Subcutaneous abdominal adipose tissue (tissue), 5 donors: ENCODE measurements around the gene PTPRA.
"Not testable (repeated sequence)": the region's sequence is repeated elsewhere in the genome, so short reads cannot be mapped to it uniquely, and the experiment has no call there.

Experiments used
- H3K27ac ChIP-seq: one replicate; pipeline ENCODE4 v1.7.0; 2013; ENCODE audit warnings: low read depth, mild to moderate bottlenecking, inconsistent platforms, low read length, moderate library complexity
- H3K27me3 ChIP-seq, 5 donors: one replicate each; pipeline ENCODE4 v1.7.0; 2013; ENCODE audit warnings: low read length in 5 of 5, inconsistent platforms in 1 of 5; ENCODE audit not compliant: control insufficient read depth in 5 of 5, insufficient read depth in 4 of 5
- H3K36me3 ChIP-seq, 5 donors: one replicate each; pipeline ENCODE4 v1.7.0; 2013; ENCODE audit warnings: low read length in 5 of 5; ENCODE audit not compliant: control insufficient read depth in 5 of 5, insufficient read depth in 5 of 5
- H3K4me1 ChIP-seq, 5 donors: one replicate each; pipeline ENCODE4 v1.7.0; 2013; ENCODE audit warnings: low read length in 5 of 5, mild to moderate bottlenecking in 3 of 5, moderate library complexity in 1 of 5; ENCODE audit not compliant: control insufficient read depth in 5 of 5, insufficient read depth in 5 of 5
- H3K4me3 ChIP-seq, 5 donors: one replicate each; pipeline ENCODE4 v1.7.0; 2013; ENCODE audit warnings: low read length in 5 of 5, low read depth in 1 of 5
- H3K9ac ChIP-seq, 5 donors: one replicate each; pipeline ENCODE4 v1.7.0; 2013; ENCODE audit warnings: low read length in 5 of 5, mild to moderate bottlenecking in 4 of 5, moderate library complexity in 3 of 5
- H3K9me3 ChIP-seq, 5 donors: one replicate each; pipeline ENCODE4 v1.7.0; 2013; ENCODE audit warnings: low read length in 5 of 5; ENCODE audit not compliant: control insufficient read depth in 5 of 5
- donor health status: healthy.
- donor health status: healthy.
- donor health status: healthy.
- donor health status: healthy.
- donor health status: healthy.

PTPRA gene, protein sequence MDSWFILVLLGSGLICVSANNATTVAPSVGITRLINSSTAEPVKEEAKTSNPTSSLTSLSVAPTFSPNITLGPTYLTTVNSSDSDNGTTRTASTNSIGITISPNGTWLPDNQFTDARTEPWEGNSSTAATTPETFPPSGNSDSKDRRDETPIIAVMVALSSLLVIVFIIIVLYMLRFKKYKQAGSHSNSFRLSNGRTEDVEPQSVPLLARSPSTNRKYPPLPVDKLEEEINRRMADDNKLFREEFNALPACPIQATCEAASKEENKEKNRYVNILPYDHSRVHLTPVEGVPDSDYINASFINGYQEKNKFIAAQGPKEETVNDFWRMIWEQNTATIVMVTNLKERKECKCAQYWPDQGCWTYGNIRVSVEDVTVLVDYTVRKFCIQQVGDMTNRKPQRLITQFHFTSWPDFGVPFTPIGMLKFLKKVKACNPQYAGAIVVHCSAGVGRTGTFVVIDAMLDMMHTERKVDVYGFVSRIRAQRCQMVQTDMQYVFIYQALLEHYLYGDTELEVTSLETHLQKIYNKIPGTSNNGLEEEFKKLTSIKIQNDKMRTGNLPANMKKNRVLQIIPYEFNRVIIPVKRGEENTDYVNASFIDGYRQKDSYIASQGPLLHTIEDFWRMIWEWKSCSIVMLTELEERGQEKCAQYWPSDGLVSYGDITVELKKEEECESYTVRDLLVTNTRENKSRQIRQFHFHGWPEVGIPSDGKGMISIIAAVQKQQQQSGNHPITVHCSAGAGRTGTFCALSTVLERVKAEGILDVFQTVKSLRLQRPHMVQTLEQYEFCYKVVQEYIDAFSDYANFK

DNA sequence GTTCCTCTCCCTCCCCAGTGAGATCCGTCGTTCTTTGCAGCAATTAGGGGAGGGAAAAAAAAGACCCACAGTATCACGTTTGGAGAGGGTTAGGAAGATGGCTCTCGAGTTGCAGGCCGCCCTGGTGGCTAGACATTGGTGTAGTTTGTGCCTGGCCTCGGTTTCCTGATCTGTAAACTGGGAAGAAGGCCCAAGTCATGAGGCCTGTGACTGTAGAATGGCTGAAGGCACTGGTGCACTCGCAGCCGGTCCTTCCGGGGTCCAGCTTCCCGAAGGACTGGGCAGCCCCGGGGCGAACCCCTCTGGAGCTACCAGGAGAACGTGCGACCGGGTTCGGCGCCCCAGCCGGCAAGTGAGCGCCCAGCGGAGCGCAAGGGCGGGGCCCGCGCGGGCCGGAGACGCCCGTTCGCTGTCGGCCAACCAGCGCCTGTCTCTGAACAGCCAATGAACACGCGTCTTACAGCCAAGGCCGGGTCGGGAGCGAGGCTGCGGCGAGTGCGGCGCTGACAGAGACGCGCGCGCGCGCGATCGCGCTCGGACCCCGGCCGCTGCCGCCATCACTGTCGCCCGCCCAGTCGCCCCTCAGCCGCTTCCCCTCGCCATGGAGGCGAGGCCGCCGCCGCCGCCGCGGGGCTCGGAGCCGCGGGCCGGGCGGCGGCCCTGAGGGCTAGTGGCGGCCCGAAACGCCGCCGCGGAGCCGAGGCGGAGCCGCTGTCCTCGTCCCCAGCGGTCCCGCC is at the start of gene PTPRA:
Gene PTPRA, plus strand, starts transcription at position 472 of the 737 bp plus-strand sequence. CDS start 90,797 bp downstream, outside the sequence.
- peak within 1 kb of the TSS; percentile 82 to 91 (median 87) for H3K4me3 ChIP-seq
- no peaks in the 10 kb centered on the region for H3K36me3 ChIP-seq
- H3K4me1 ChIP-seq, result peaks cover 6 to 57% (median 51%) of the 10 kb centered on the region in 5 donors
- no peaks in the 10 kb centered on the region for H3K27me3 ChIP-seq
- peak within 1 kb of the TSS; percentile 71 to 89 (median 86) for H3K9ac ChIP-seq
- peak within 1 kb of the TSS; percentile 60 for H3K27ac ChIP-seq
- no peaks in the 10 kb centered on the region for H3K9me3 ChIP-seq

DNA sequence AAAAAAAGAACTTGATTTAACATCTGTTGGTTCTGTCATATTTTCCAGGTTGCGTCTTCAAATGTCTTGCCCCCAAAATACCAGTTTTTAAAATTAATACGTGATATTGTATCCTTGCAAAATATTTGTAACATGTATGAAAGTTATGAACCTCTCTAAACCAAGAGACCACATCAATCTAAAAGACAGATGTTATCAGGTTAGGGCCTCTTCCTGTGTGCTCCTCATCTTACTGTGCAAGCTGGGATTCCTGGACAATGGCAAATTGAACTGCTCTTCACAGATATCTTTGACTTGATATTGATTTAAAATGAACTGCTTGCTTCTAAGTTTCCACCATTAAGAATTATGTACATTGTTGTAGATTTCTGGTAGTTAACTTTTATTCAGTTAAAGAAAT is 47.5 kb upstream of the PTPRA start:
- no peak overlapping the region for H3K27ac ChIP-seq
- H3K9me3 ChIP-seq, result no peaks in the 10 kb centered on the region
- H3K27me3 ChIP-seq, result peaks cover 0 to 7% (median 3%) of the 10 kb centered on the region in 5 donors
- no peak overlapping the region for H3K9ac ChIP-seq
- no peak overlapping the region for H3K4me3 ChIP-seq
- H3K36me3 ChIP-seq, result no peaks in the 10 kb centered on the region
- peaks cover 0 to 8% (median 2%) of the 10 kb centered on the region in 5 donors for H3K4me1 ChIP-seq

DNA sequence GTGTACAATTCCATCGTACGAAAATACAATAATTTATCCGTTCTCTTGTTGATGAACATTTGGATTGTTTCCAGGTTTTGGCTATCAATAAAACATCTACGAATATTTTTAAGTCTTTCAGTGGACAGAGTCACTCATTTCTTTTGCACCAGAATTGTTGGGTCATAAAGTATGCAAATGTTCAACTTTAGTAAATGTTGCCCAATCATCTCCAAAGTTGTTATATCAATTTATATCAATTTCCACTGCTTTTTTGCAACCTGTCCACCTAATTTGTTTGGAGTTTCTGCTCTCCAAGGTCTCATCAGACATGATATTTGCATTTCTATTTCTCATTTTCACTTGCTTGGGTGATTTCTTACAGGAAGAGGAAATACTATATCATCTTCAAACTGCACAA is 46.6 kb upstream of the PTPRA start:
- no peaks in the 10 kb centered on the region for H3K36me3 ChIP-seq
- peaks cover 0 to 1% (median 0%) of the 10 kb centered on the region in 5 donors for H3K4me1 ChIP-seq
- H3K9ac ChIP-seq, result no peak overlapping the region
- H3K4me3 ChIP-seq, result no peak overlapping the region
- H3K27ac ChIP-seq, result no peak overlapping the region
- H3K27me3 ChIP-seq, result peaks cover 0 to 5% (median 0%) of the 10 kb centered on the region in 5 donors
- H3K9me3 ChIP-seq, result no peaks in the 10 kb centered on the region

DNA sequence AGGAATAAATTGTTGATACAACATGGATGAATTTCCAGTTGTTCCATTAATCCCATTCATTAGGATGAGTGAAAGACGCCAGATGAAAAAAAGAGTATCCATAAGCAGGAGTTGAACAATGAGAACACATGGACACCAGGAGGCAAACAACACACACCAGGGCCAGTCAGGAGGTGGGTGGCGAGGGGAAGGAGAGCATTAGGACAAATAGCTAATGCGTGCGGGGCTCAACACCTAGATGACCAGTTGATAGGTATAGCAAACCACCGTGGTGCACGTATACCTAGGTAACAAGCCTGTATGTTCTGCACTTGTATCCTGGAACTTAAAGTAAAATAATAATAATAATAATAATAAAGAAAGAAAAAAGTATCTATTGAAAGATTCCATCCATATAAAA is 43.9 kb upstream of the PTPRA start:
- Histone ChIP-seq H3K4me3 (no peak overlapping the region), H3K27ac (no peak overlapping the region), H3K9me3 (no peaks in the 10 kb centered on the region), H3K36me3 (no peaks in the 10 kb centered on the region), H3K27me3 (peaks cover 0 to 2% (median 0%) of the 10 kb centered on the region in 5 donors), H3K9ac (no peak overlapping the region), H3K4me1 (no peaks in the 10 kb centered on the region)

DNA sequence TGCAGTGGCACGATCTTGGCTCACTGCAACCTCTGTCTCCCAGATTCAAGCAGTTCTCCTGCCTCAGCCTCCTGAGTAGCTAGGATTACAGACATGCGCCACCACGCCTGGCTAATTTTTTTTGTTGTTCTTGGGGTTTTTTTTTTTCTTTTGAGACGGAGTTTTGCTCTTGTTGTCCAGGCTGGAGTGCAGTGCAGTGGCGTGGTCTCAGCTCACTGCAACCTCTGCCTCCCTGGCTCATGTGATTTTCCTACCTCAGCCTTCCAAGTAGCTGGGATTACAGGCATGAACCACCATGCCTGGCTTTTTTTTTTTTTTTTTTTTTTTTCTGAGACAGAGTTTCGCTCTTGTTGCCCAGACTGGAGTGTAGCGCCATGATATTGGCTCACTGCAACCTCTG is 42.1 kb upstream of the PTPRA start:
- H3K4me3 ChIP-seq, H3K9ac ChIP-seq, H3K27me3 ChIP-seq, H3K4me1 ChIP-seq, H3K27ac ChIP-seq, H3K36me3 ChIP-seq, H3K9me3 ChIP-seq: not testable (repeated sequence)

DNA sequence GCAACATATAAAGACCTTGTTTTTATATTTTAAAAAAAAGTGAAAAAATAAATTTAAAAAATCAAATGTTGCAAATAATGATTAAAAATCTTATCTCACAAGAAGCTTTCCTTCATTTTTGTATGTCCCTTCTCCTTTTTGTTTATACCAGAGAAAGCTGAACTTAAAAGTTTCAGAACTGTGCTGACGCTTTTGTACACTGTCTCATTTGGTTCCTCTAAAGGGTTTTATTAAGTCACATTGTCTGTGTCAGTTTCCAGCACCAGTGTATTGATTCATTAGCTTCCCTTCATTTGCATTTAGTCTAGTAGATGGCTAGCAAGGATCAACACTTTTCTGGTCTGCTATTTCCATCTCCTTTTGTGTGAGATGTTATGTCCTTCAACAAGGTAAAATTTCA is 39.5 kb upstream of the PTPRA start:
- H3K4me3 ChIP-seq, result no peak overlapping the region
- H3K27ac ChIP-seq, result no peak overlapping the region
- H3K9me3 ChIP-seq, result no peaks in the 10 kb centered on the region
- no peaks in the 10 kb centered on the region for H3K4me1 ChIP-seq
- peaks cover 0 to 26% (median 13%) of the 10 kb centered on the region in 5 donors for H3K36me3 ChIP-seq
- H3K27me3 ChIP-seq, result no peaks in the 10 kb centered on the region
- no peak overlapping the region for H3K9ac ChIP-seq

DNA sequence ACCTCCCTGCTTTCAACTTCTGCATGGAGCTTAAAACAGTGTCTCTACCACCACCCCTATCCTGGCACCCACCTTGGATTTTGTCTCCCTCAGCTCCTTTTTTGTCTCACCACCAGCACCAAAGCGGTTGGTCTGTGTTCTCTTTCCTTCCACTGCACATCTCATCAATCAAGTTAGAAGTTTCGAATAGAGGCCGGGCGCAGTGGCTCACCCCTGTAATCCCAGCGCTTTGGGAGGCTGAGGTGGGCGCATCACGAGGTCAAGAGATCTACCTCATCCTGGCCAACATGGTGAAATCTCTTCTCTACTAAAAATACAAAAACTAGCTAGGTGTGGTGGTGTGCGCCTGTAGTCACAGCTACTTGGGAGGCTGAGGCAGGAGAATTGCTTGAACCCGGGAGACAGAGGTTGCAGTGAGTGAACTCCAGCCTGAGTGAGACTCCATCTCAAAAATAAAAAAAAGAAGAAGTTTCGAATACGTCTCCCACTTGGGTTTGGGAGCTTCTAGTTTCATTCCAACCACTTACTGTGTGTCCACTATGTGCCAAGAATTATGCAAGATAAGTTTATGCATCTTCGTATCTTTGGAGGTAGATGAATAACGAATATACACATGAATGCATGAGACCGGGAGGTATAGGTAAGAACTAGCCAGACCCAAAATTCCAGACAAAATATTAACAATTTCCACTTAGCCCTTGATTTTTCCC is 38.7 kb upstream of the PTPRA start:
- no peaks in the 10 kb centered on the region for H3K27me3 ChIP-seq
- no peak overlapping the region for H3K27ac ChIP-seq
- peaks cover 0 to 6% (median 2%) of the 10 kb centered on the region in 5 donors for H3K4me1 ChIP-seq
- H3K36me3 ChIP-seq, result peaks cover 0 to 26% (median 13%) of the 10 kb centered on the region in 5 donors
- H3K4me3 ChIP-seq, result no peak overlapping the region
- H3K9me3 ChIP-seq, result no peaks in the 10 kb centered on the region
- no peak overlapping the region for H3K9ac ChIP-seq

DNA sequence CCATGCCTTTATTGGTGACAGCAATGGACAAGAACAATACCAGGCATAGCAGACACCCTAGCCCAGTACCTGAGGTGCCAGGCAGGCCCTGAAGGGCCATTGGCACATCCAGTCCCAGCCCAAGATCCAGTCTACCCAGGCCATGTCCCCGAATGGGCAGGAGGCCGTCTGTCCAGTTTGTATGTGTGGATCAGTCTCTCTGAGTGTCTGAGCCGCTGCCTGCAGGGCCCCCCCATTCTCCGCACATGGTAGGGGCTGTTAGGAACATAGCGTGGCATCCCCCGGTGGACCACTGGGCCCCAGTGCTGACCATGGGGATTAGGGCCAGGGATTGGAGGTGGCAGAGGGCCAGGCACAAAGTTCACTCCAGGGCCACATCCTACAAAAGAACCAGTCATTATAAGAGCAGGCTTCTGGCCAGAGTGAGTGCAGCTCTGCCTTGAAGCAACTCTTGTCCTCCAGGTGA is 37.9 kb upstream of the PTPRA start:
- H3K27ac ChIP-seq, result no peak overlapping the region
- H3K36me3 ChIP-seq, result peaks cover 0 to 26% (median 13%) of the 10 kb centered on the region in 5 donors

DNA sequence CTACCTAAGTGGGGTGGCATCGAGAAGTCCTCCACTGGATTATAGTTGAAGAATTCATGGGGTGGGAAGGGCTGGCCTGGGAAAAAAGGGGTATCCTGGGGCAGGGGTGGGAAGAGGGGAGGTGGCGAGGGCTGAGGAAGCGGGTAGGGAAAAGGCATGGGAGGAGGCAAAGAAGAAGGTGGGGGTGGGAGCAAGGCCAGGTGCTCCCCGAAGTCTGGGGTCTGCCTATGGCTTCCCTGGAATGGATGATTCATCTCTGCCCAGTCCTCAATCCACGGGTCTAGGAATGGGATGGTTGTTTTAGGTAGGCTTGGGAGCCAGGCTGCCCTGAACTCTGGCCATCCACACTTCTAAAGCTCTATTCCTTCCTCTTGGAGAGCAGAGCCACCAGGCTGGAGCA is 37.2 kb upstream of the PTPRA start:
- H3K4me1 ChIP-seq, result peaks cover 0 to 17% (median 9%) of the 10 kb centered on the region in 5 donors
- H3K36me3 ChIP-seq, result peaks cover 0 to 26% (median 13%) of the 10 kb centered on the region in 5 donors
- no peak overlapping the region for H3K27ac ChIP-seq
- no peaks in the 10 kb centered on the region for H3K27me3 ChIP-seq
- H3K9ac ChIP-seq, result no peak overlapping the region
- no peak overlapping the region for H3K4me3 ChIP-seq
- H3K9me3 ChIP-seq, result no peaks in the 10 kb centered on the region

More for the DNA sequence above, 37.9 kb upstream of the PTPRA start:
- Histone ChIP-seq H3K4me1 (peaks cover 0 to 14% (median 8%) of the 10 kb centered on the region in 5 donors), H3K9me3 (no peaks in the 10 kb centered on the region), H3K27me3 (no peaks in the 10 kb centered on the region), H3K4me3 (no peak overlapping the region), H3K9ac (no peak overlapping the region)
